Measurements from ENCODE around the gene CD44. TPM values are rescaled to one million over a fixed set of nuclear protein-coding genes. Genes with fewer than 3 reads are reported as not detected.

Gene CD44
- polyA plus RNA-seq, 1 of the 3 experiments (the other 2 are of a cell fraction) = 457 TPM

- TF ChIP-seq USF2 (IDR thresholded peaks at IDR 0.05; ENCODE audit: borderline replicate concordance, low read depth, low read length) = no peak
- TF ChIP-seq NRF1 (IDR thresholded peaks at IDR 0.05; ENCODE audit: low read depth, low read length) = no peak
- TF ChIP-seq EZH2phosphoT487 (IDR thresholded peaks at IDR 0.05; ENCODE audit: borderline replicate concordance, low read depth) = no peak
- TF ChIP-seq ELF1 (IDR thresholded peaks at IDR 0.05) = no peak
- no peak for TF ChIP-seq GABPA (IDR thresholded peaks at IDR 0.05; ENCODE audit: low read depth)
Measured at GRCh38 chr11:35206616-35207015, 67.6 kb downstream of the CD44 start (continued).

- Histone ChIP-seq H3K36me3 (replicated peaks in 1 of 2; ENCODE audit: control insufficient read depth in 1 of 2, insufficient read depth in 2 of 2, low read length in 1 of 2) (peaks cover 21 to 94% of the 10 kb centered on the region in 2 experiments), H3K79me2 (ENCODE audit: insufficient read depth) (peaks cover 89% of the 10 kb centered on the region), H3K27me3 (ENCODE audit: insufficient read depth) (no peaks in the 10 kb centered on the region), H3K4me1 (ENCODE audit: control insufficient read depth in 1 of 2, insufficient read depth in 2 of 2, low read depth in 1 of 2, low read length in 1 of 2) (no peaks in the 10 kb centered on the region), H4K20me1 (ENCODE audit: insufficient read depth) (no peaks in the 10 kb centered on the region), H3K9me3 (no peaks in the 10 kb centered on the region), H3F3A (replicated peaks; ENCODE audit: insufficient read depth) (peaks cover 83% of the 10 kb centered on the region), H3K9me2 (no peaks in the 10 kb centered on the region), H3K27ac (ENCODE audit: low read depth in 2 of 2, low read length in 1 of 2) (no peak overlapping the region), H3K4me3 (ENCODE audit: low read depth in 2 of 2, low read length in 1 of 2) (no peak overlapping the region), H2AFZ (ENCODE audit: low read depth) (no peak overlapping the region), H3K4me2 (no peak overlapping the region), H3K9ac (no peak overlapping the region)
- CTCF ChIA-PET = no interaction called here
- DNase-seq = no peak
- 99% methylated on average over 10 of the region's 10 CpGs for WGBS (ENCODE audit: low lambda C conversion rate)
- POLR2A ChIA-PET = no interaction called here
- TF ChIP-seq TCF12 (IDR thresholded peaks at IDR 0.05) = no peak
- no peak for TF ChIP-seq REST (IDR thresholded peaks at IDR 0.05; ENCODE audit: low read depth, low read length)
- TF ChIP-seq GATA2 (CRISPR knock-in tag; IDR thresholded peaks at IDR 0.05) = no peak
- no peak for TF ChIP-seq TEAD4 (IDR thresholded peaks at IDR 0.05; ENCODE audit: borderline replicate concordance, insufficient read depth)
- TF ChIP-seq RCOR1 (IDR thresholded peaks at IDR 0.05; ENCODE audit: low read length) = no peak
- no peak for TF ChIP-seq RAD21 (IDR thresholded peaks at IDR 0.05; ENCODE audit: low read length)
- TF ChIP-seq SMC3 (IDR thresholded peaks at IDR 0.05; ENCODE audit: low read depth, low read length) = no peak
- no peak for TF ChIP-seq EZH2phosphoT487 (IDR thresholded peaks at IDR 0.05; ENCODE audit: borderline replicate concordance, low read depth)
- no peak for TF ChIP-seq JUND (IDR thresholded peaks at IDR 0.05)
- TF ChIP-seq NFIC (IDR thresholded peaks at IDR 0.05; ENCODE audit: borderline replicate concordance) = no peak
- no peak for TF ChIP-seq RFX5 (IDR thresholded peaks at IDR 0.05; ENCODE audit: low read length)
- TF ChIP-seq MEF2A (IDR thresholded peaks at IDR 0.05; ENCODE audit: borderline replicate concordance, low read depth) = no peak
- TF ChIP-seq SIN3A (IDR thresholded peaks at IDR 0.05; ENCODE audit: borderline replicate concordance, low read depth, low read length) = no peak
- TF ChIP-seq CTCF (IDR thresholded peaks at IDR 0.05) = no peak
Measured at GRCh38 chr11:35207471-35208403, 68.8 kb downstream of the CD44 start.
